Transverse colon (tissue), 4 donors: Measurements from ENCODE around the gene PTPRD. TPM values are rescaled to one million over a fixed set of nuclear protein-coding genes. Genes with fewer than 3 reads are reported as not detected.

Experiments
- DNase-seq: peaks from one replicate; pipeline ENCODE4 v3.0.0-alpha.2; 2019
- H3K27ac ChIP-seq, 4 donors: fragments of 200-600 bp; sonication (generic); 2 replicates each; pipeline ENCODE4 v1.5.1; 2016 to 2018; ENCODE audit warnings: inconsistent platforms in 4 of 4
- H3K27me3 ChIP-seq: fragments of 200-600 bp; sonication (generic); 2 replicates; pipeline ENCODE4 v1.5.1; 2017; ENCODE audit warnings: inconsistent platforms
- H3K36me3 ChIP-seq, 4 donors: fragments of 200-600 bp; sonication (generic); 2 replicates each; pipeline ENCODE4 v1.5.1; 2017 to 2019; ENCODE audit warnings: inconsistent platforms in 4 of 4
- H3K4me1 ChIP-seq, 4 donors: fragments of 200-600 bp; sonication (generic); 2 replicates each; pipeline ENCODE4 v1.5.1; 2017 to 2020; ENCODE audit warnings: inconsistent platforms in 4 of 4
- H3K4me3 ChIP-seq, 4 donors: fragments of 200-600 bp; sonication (generic); 1 replicate in 1 of 4; 2 replicates in 3 of 4; pipeline versions ENCODE4 v1.5.1 to v1.6.1; 2017 to 2019; ENCODE audit warnings: inconsistent platforms in 4 of 4
- H3K9me3 ChIP-seq, 2 donors: fragments of 200-600 bp; sonication (generic); 2 replicates each; pipeline ENCODE4 v1.5.1; 2017 to 2019; ENCODE audit warnings: inconsistent platforms in 2 of 2
- EP300 ChIP-seq: sonication (generic); formaldehyde crosslinking; IDR thresholded peaks from one replicate; pipeline ENCODE4 v1.6.1; 2017; ENCODE audit warnings: antibody characterized with exemption, low read depth
- POLR2A ChIP-seq: fragments of 450-650 bp; IDR thresholded peaks from one replicate; pipeline ENCODE4 v1.6.1; 2016; ENCODE audit warnings: antibody characterized with exemption, mild to moderate bottlenecking, moderate library complexity
- POLR2AphosphoS5 ChIP-seq, 3 donors: sonication (generic); formaldehyde crosslinking; IDR thresholded peaks; one replicate each; pipeline ENCODE4 v1.6.1; 2016; ENCODE audit warnings: antibody characterized with exemption in 3 of 3
- WGBS, 2 donors: methylation state at CpG; one replicate each; pipeline ENCODE4 v1.1.5; 2018; ENCODE audit warnings: low coverage in 1 of 2; 5-methylcytosine and 5-hydroxymethylcytosine counted together
- in situ Hi-C, 4 donors: fragments of 200-750 bp; cut with MboI; loops; one replicate each; pipeline versions ENCODE4 v1.15.0 to v1.15.1; 2017; ENCODE audit warnings: low sequenced_read_pairs in 3 of 4, low pct_ligation_motif_present in 1 of 4, low pct_unique_long_range_greater_than_20kb in 1 of 4
- intact Hi-C: fragments of 100-400 bp; cut with DNase I; formaldehyde crosslinking; loops from one replicate; pipeline ENCODE4 v1.15.1; 2023; ENCODE audit warnings: low total_unique reads
- total RNA-seq, 4 donors: library from RNA; depleted of rRNA; stranded (reverse); fragments of >200 nt; gene quantifications; one replicate each; pipeline ENCODE4 v1.1.0, GENCODE V29; 2016
- TF ChIP-seq, protein P1 (sequence below), 5 experiments: fragments of 200-600 bp in 3 of 5; fragments of 450-650 bp in 2 of 5; sonication (generic) in 3 of 5; IDR thresholded peaks; 1 replicate in 2 of 5; 2 replicates in 3 of 5; pipeline ENCODE4 v1.5.1; 2016 to 2017; ENCODE audit warnings: antibody characterized with exemption in 5 of 5, inconsistent platforms in 3 of 5, mild to moderate bottlenecking in 2 of 5, moderate library complexity in 1 of 5

The PTPRD gene
- total RNA-seq, 4 donors from 2014 or later = 43.0 to 115 (median 79.1) TPM

- intact Hi-C loops = no loop called here
- Histone ChIP-seq H3K27me3 (no peaks in the 10 kb centered on the region), H3K4me1 (no peaks in the 10 kb centered on the region), H3K27ac (no peak overlapping the region), H3K36me3 (no peaks in the 10 kb centered on the region), H3K9me3 (no peaks in the 10 kb centered on the region), H3K4me3 (no peak overlapping the region)
- in situ Hi-C loops = no loop called here
- 70 to 80% methylated on average over 5 to 7 of the region's 7 CpGs for WGBS, 2 donors
- no peak for DNase-seq
- no peak for TF ChIP-seq POLR2AphosphoS5 (IDR thresholded peaks at IDR 0.05)
- TF ChIP-seq POLR2A = no peak
- no peak for TF ChIP-seq EP300
- TF ChIP-seq, protein P1, sequence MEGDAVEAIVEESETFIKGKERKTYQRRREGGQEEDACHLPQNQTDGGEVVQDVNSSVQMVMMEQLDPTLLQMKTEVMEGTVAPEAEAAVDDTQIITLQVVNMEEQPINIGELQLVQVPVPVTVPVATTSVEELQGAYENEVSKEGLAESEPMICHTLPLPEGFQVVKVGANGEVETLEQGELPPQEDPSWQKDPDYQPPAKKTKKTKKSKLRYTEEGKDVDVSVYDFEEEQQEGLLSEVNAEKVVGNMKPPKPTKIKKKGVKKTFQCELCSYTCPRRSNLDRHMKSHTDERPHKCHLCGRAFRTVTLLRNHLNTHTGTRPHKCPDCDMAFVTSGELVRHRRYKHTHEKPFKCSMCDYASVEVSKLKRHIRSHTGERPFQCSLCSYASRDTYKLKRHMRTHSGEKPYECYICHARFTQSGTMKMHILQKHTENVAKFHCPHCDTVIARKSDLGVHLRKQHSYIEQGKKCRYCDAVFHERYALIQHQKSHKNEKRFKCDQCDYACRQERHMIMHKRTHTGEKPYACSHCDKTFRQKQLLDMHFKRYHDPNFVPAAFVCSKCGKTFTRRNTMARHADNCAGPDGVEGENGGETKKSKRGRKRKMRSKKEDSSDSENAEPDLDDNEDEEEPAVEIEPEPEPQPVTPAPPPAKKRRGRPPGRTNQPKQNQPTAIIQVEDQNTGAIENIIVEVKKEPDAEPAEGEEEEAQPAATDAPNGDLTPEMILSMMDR (IDR thresholded peaks at IDR 0.05) = no peak
These were observed 1694.7 kb downstream of the PTPRD start for GRCh38 chr9:8917956-8918739.

GRCh38 chr9:8916771-8917170, 1696.0 kb downstream of the PTPRD start:
- in situ Hi-C loops = no loop called here
- Histone ChIP-seq H3K4me3 (no peak overlapping the region), H3K9me3 (no peaks in the 10 kb centered on the region), H3K36me3 (no peaks in the 10 kb centered on the region), H3K27ac (no peak overlapping the region), H3K27me3 (no peaks in the 10 kb centered on the region), H3K4me1 (no peaks in the 10 kb centered on the region)
- WGBS, 2 donors = 74 to 75% methylated on average over 2 of the region's 2 CpGs
- intact Hi-C loops = no loop called here
- no peak for DNase-seq
- TF ChIP-seq POLR2AphosphoS5 (IDR thresholded peaks at IDR 0.05) (no peak), EP300 (no peak), POLR2A (no peak)
- TF ChIP-seq, protein P1 (IDR thresholded peaks at IDR 0.05) = no peak

DNA sequence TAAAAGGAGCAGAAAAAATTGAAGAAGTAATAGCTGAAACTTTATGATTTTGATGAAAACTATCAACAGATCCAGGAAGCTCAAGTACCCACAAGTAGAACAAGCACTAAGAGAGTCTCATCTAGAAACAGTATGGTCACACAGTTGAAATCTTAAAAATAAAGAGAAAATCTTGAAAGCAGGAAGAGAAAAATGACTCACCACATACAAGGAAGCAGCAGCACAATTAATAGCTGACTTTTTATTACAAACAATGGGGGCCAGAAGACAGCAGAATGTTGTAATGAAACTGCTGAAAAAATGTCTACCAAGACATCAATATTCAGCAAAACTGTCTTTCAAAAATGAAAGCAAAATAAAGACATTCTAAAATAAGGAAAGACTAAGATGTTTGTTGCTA, 1704.9 kb downstream of the PTPRD start:
- TF ChIP-seq POLR2A (no peak), POLR2AphosphoS5 (IDR thresholded peaks at IDR 0.05) (no peak), EP300 (no peak)
- TF ChIP-seq, protein P1 (IDR thresholded peaks at IDR 0.05) = no peak
- H3K4me3 ChIP-seq = no peak overlapping the region
- H3K27me3 ChIP-seq = no peaks in the 10 kb centered on the region
- no peaks in the 10 kb centered on the region for H3K36me3 ChIP-seq
- intact Hi-C loops = no loop called here
- no peaks in the 10 kb centered on the region for H3K9me3 ChIP-seq
- H3K4me1 ChIP-seq = no peaks in the 10 kb centered on the region
- DNase-seq = no peak
- in situ Hi-C loops = no loop called here
- H3K27ac ChIP-seq = no peak overlapping the region

DNA sequence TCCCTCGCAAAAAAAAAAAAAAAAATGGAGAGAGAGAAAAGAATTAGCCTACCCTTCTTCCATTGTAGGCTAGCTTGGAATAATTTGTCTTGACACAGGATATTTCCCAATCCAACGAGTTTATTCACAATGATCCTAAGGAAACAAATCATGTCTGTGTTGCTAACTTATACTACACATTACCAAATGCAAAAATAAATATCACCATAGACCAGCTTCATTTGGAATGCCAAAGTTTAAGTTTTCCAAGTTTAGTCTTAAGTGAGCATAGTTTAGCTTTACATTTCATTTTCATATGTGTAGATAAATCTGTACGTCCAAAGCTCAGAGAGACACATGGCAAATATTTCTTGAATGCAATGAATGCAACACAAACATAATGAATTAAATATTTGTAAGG, 1707.1 kb downstream of the PTPRD start:
- Histone ChIP-seq H3K36me3 (no peaks in the 10 kb centered on the region), H3K4me1 (no peaks in the 10 kb centered on the region), H3K27ac (no peak overlapping the region), H3K9me3 (no peaks in the 10 kb centered on the region), H3K4me3 (no peak overlapping the region), H3K27me3 (no peaks in the 10 kb centered on the region)
- in situ Hi-C loops = no loop called here
- TF ChIP-seq, protein P1 (IDR thresholded peaks at IDR 0.05) = no peak
- TF ChIP-seq POLR2A (no peak), EP300 (no peak), POLR2AphosphoS5 (IDR thresholded peaks at IDR 0.05) (no peak)
- no peak for DNase-seq
- intact Hi-C loops = no loop called here
- 71 to 80% methylated on average over 3 of the region's 3 CpGs for WGBS, 2 donors
